ENCODE results near the gene DLG2.

Gene DLG2

GRCh38 chr11:83695046-83695445 lies 1932.1 kb downstream of the DLG2 start:
- DNase-seq, result no peak

- peak in 12 of 56 donors; percentile 7 to 49 (median 26) for DNase-seq
These were observed 1932.8 kb downstream of the DLG2 start for GRCh38 chr11:83694191-83694910.

GRCh38 chr11:83693306-83693992 lies 1933.7 kb downstream of the DLG2 start:
- DNase-seq, result no peak

GRCh38 chr11:83692675-83693074 lies 1934.5 kb downstream of the DLG2 start:
- DNase-seq, result no peak

- DNase-seq, result peak in 2 of 56 donors; percentile 9 to 18
These were observed 1935.6 kb downstream of the DLG2 start for GRCh38 chr11:83691451-83691950.

- DNase-seq, result no peak
These were observed 1937.9 kb downstream of the DLG2 start for GRCh38 chr11:83689144-83689780.

GRCh38 chr11:83687787-83688186 lies 1939.4 kb downstream of the DLG2 start:
- DNase-seq, result no peak

- no peak for DNase-seq
These were observed 1941.4 kb downstream of the DLG2 start for GRCh38 chr11:83685730-83686129.

- DNase-seq, result no peak
These were observed 1943.1 kb downstream of the DLG2 start for GRCh38 chr11:83684071-83684470.

GRCh38 chr11:83682611-83682973 lies 1944.6 kb downstream of the DLG2 start:
- no peak for DNase-seq

GRCh38 chr11:83681906-83682610 lies 1945.1 kb downstream of the DLG2 start:
- DNase-seq, result peak in 2 of 56 donors; percentile 8 to 16

GRCh38 chr11:83681031-83681781 lies 1945.9 kb downstream of the DLG2 start:
- DNase-seq, result peak in 7 of 56 donors; percentile 4 to 45 (median 23)

- DNase-seq, result no peak
These were observed 1946.8 kb downstream of the DLG2 start for GRCh38 chr11:83680321-83680720.

- no peak for DNase-seq
These were observed 1948.1 kb downstream of the DLG2 start for GRCh38 chr11:83678831-83679584.

- no peak for DNase-seq
These were observed 1949.4 kb downstream of the DLG2 start for GRCh38 chr11:83677730-83678129.

GRCh38 chr11:83676056-83676601 lies 1951.0 kb downstream of the DLG2 start:
- DNase-seq, result no peak

GRCh38 chr11:83674102-83674896 lies 1952.8 kb downstream of the DLG2 start:
- DNase-seq, result no peak

GRCh38 chr11:83671289-83671688 lies 1955.9 kb downstream of the DLG2 start:
- DNase-seq, result peak in 1 of 56 donors; percentile 6

GRCh38 chr11:83666149-83666548 lies 1961.0 kb downstream of the DLG2 start:
- DNase-seq, result no peak

All from amygdala (tissue), 56 donors.